ENCODE data around the gene RPH3AL. TPM values are rescaled to one million over a fixed set of nuclear protein-coding genes. Genes with fewer than 3 reads are reported as not detected.

The RPH3AL gene
- total and polyA plus RNA-seq, 10 of the 15 experiments (the other 5 are each of a cell fraction or from before 2014, with no cell fraction given): 0.04 to 1.2 (median 0.47) TPM; not detected in 2

DNA sequence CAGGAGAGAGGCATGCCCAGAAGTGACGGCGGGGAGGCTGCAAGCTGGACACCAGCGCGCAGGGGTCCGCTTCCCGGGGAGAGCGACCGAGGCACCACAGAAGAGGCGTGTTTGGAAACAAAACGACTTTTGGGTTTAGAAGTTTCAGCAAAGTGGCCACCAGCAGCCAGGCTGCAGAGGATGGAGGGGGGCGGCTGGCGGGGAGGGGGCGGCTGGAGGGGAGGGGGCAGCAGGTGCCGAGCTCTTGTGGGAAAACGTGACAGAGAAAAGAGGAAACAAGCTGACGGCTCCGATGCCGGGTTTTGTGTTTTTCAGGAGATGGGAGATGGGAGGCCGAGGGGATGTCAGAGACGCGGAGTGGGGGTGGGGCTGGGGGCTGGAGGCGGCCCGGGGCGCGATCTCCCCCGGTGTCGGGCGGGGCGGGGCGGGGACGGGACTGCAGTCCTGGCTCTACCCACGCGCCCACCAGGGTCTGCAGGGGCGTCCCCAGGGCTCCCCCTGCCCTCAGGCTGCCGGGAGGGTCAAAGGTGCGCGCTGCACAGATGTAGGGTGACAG, 32.1 kb upstream of the RPH3AL start:
- intact Hi-C loops (cut with micrococcal nuclease; ENCODE audit: unreplicated experiment): no loop called here
- TF ChIP-seq RELA (IDR thresholded peaks at IDR 0.05; ENCODE audit: borderline replicate concordance, partially characterized antibody) (no peak), MYB (IDR thresholded peaks at IDR 0.05; ENCODE audit: borderline replicate concordance, low read depth, low read length) (no peak), SIN3A (IDR thresholded peaks at IDR 0.05; ENCODE audit: low read depth, low read length) (no peak), EP300 (IDR thresholded peaks at IDR 0.05; ENCODE audit: borderline replicate concordance in 1 of 2, control insufficient read depth in 1 of 2, low read depth in 2 of 2, low read length in 2 of 2) (no peak), POU2F2 (IDR thresholded peaks at IDR 0.05; ENCODE audit: borderline replicate concordance, low read depth, low read length) (no peak), SPI1 (IDR thresholded peaks at IDR 0.05; ENCODE audit: borderline replicate concordance, insufficient read depth, low read depth, low read length) (no peak), SUZ12 (IDR thresholded peaks at IDR 0.05; ENCODE audit: unreplicated experiment) (no peak), WRNIP1 (IDR thresholded peaks at IDR 0.05; ENCODE audit: borderline replicate concordance, low read depth, low read length) (no peak), NR2C2 (IDR thresholded peaks at IDR 0.05; ENCODE audit: borderline replicate concordance, control insufficient read depth, insufficient read length, low read depth) (no peak), ATF3 (IDR thresholded peaks at IDR 0.05; ENCODE audit: borderline replicate concordance, extremely low read depth, low read depth, low read length) (no peak), YBX1 (IDR thresholded peaks at IDR 0.05) (no peak), ZNF207 (IDR thresholded peaks at IDR 0.05; ENCODE audit: borderline replicate concordance) (no peak), ZBED1 (IDR thresholded peaks at IDR 0.05; ENCODE audit: borderline replicate concordance) (no peak), ZBTB33 (IDR thresholded peaks at IDR 0.05) (no peak), JUND (IDR thresholded peaks at IDR 0.05; ENCODE audit: low read depth, low read length) (no peak)
- TF ChIP-seq, protein P1, sequence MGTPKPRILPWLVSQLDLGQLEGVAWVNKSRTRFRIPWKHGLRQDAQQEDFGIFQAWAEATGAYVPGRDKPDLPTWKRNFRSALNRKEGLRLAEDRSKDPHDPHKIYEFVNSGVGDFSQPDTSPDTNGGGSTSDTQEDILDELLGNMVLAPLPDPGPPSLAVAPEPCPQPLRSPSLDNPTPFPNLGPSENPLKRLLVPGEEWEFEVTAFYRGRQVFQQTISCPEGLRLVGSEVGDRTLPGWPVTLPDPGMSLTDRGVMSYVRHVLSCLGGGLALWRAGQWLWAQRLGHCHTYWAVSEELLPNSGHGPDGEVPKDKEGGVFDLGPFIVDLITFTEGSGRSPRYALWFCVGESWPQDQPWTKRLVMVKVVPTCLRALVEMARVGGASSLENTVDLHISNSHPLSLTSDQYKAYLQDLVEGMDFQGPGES (IDR thresholded peaks at IDR 0.05): no peak
- TF ChIP-seq, protein P2, sequence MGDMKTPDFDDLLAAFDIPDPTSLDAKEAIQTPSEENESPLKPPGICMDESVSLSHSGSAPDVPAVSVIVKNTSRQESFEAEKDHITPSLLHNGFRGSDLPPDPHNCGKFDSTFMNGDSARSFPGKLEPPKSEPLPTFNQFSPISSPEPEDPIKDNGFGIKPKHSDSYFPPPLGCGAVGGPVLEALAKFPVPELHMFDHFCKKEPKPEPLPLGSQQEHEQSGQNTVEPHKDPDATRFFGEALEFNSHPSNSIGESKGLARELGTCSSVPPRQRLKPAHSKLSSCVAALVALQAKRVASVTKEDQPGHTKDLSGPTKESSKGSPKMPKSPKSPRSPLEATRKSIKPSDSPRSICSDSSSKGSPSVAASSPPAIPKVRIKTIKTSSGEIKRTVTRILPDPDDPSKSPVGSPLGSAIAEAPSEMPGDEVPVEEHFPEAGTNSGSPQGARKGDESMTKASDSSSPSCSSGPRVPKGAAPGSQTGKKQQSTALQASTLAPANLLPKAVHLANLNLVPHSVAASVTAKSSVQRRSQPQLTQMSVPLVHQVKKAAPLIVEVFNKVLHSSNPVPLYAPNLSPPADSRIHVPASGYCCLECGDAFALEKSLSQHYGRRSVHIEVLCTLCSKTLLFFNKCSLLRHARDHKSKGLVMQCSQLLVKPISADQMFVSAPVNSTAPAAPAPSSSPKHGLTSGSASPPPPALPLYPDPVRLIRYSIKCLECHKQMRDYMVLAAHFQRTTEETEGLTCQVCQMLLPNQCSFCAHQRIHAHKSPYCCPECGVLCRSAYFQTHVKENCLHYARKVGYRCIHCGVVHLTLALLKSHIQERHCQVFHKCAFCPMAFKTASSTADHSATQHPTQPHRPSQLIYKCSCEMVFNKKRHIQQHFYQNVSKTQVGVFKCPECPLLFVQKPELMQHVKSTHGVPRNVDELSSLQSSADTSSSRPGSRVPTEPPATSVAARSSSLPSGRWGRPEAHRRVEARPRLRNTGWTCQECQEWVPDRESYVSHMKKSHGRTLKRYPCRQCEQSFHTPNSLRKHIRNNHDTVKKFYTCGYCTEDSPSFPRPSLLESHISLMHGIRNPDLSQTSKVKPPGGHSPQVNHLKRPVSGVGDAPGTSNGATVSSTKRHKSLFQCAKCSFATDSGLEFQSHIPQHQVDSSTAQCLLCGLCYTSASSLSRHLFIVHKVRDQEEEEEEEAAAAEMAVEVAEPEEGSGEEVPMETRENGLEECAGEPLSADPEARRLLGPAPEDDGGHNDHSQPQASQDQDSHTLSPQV (IDR thresholded peaks at IDR 0.05): no peak
- Histone ChIP-seq H3K79me2 (ENCODE audit: control insufficient read depth, insufficient read depth, low read length) (no peaks in the 10 kb centered on the region), H3K27me3 (replicated peaks in 1 of 2; ENCODE audit: control insufficient read depth in 2 of 2, insufficient read depth in 2 of 2, low read length in 1 of 2) (peaks cover 0 to 3% of the 10 kb centered on the region in 2 experiments; a peak in 2 of 4 replicates), H3K27ac (ENCODE audit: control insufficient read depth, insufficient read depth) (no peak overlapping the region), H4K20me1 (ENCODE audit: control insufficient read depth, insufficient read depth) (no peaks in the 10 kb centered on the region), H3K4me1 (ENCODE audit: control insufficient read depth, insufficient read depth, low read length) (no peaks in the 10 kb centered on the region), H3K4me3 (no peak overlapping the region), H3K36me3 (ENCODE audit: control insufficient read depth in 2 of 2, insufficient read depth in 2 of 2, low read length in 1 of 2) (no peaks in the 10 kb centered on the region), H3K4me2 (ENCODE audit: control insufficient read depth, insufficient read depth) (no peak overlapping the region; the same call in 1 of the 2 replicates), H3K9me3 (replicated peaks; ENCODE audit: control insufficient read depth, insufficient read depth, low read length) (no peaks in the 10 kb centered on the region), H2AFZ (ENCODE audit: control insufficient read depth, low read depth, low read length) (no peak overlapping the region), H3K9ac (ENCODE audit: control insufficient read depth, insufficient read depth, low read length) (no peak overlapping the region)
- no peak for DNase-seq (ENCODE audit: low read depth, low spot score)
- SMC1A ChIA-PET (ENCODE audit: uncharacterized antibody, unreplicated experiment): interaction anchor here (1.0 kb wide), 1 partner anchor 17 kb away, joined by 3 read pairs; no protein-coding TSS in a partner anchor
- RAD21 ChIA-PET (ENCODE audit: unreplicated experiment): no interaction called here
- POLR2A ChIA-PET: no interaction called here
- CTCF ChIA-PET: no interaction called here
- FAIRE-seq: no peak
- in situ Hi-C loops (cut with MboI): no loop called here
- WGBS (ENCODE audit: insufficient coverage, insufficient replicate concordance, low lambda C conversion rate, missing lambda C conversion rate): 31% methylated on average over 25 of the region's 37 CpGs
- ATAC-seq: no peak
- no TSS peak for BruUV-seq (replicated peaks)
